ENCODE results near the gene INS. TPM values are rescaled to one million over a fixed set of nuclear protein-coding genes. Genes with fewer than 3 reads are reported as not detected.
"Not testable (repeated sequence)": the region's sequence is repeated elsewhere in the genome, so short reads cannot be mapped to it uniquely, and the experiment has no call there.

Gene INS
- total and polyA plus RNA-seq, 2 donors, result 0.30 TPM; not detected in 1

DNA sequence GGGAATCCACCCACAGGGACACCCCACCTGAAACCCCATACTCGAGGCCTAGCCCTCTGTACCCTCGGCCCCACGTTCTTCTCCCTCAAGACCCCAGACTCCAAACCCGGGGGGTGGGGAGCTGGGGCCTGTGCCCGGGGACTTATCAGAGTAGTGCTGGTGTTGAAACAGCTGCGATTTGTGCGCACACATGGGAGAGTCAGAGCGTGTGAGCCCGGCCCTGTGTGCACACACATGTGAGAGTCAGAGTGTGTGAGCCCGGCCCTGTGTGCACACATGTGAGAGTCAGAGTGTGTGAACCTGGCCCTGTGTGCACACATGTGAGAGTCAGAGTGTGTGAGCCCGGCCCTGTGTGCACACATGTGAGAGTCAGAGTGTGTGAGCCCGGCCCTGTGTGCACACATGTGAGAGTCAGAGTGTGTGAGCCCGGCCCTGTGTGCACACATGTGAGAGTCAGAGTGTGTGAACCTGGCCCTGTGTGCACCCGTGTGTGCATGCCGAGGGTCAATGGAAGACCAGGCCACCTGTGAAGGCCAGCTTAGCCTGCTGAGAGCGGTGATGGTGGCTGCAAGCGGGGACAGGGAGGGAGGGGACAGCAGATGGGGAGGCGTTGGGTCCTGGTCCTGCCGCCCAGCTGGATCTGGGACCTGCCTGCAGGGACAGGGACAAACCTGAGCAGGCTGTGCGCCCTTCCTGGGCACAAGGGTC, 33.0 kb upstream of the INS start:
- not testable (repeated sequence) for H3K4me3 ChIP-seq (ENCODE audit: low read depth, low read length); H3K4me1 ChIP-seq (ENCODE audit: insufficient read depth); DNase-seq (ENCODE audit: extremely low spot score); H3K27ac ChIP-seq (ENCODE audit: low read depth); H3K36me3 ChIP-seq (ENCODE audit: insufficient read depth)
- 73% methylated on average over 18 of the region's 20 CpGs for WGBS

DNA sequence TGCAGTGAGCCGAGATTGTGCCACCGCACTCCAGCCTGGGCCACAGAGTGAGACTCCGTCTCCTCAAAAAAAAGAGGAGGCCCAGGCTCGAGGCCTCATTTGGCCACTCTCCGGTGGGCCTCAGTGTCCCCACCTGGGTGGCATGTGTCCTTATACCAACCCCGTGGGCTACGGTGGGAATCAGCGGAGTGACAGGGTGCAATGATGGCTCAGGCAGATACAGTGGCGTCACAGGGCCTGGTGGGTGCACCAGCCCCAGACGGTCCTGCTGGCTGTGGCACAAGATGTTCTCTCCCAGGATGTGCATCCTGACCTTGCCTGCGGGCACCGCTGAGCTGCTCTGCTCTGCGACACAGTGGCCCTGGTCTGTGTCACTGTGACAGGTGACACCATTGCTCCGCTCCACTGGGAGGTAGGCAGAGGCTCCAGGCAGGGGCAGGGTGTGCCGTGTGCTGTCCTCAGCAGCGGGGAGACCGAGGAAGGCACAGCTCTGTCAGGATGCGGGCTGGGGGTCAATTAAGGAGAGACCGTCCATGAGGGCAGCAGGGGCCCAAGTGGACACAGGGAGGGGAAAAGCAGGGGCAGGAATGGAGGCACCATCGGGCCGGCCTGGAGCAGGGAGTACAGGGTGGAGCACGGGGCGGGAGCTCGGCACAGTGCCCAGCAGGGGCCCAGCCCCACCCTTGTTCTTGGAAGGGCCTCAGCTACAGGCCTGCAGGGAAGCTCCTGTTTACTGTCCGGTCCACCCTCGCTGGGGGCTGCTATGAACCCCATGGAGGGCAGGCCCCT, 32.3 kb upstream of the INS start:
- 78% methylated on average over 26 of the region's 26 CpGs for WGBS
- no peaks in the 10 kb centered on the region for H3K36me3 ChIP-seq (ENCODE audit: insufficient read depth)
- H3K27ac ChIP-seq (ENCODE audit: low read depth), result no peak overlapping the region
- no peak for DNase-seq (ENCODE audit: extremely low spot score)
- no peak overlapping the region for H3K4me3 ChIP-seq (ENCODE audit: low read depth, low read length)
- H3K4me1 ChIP-seq (ENCODE audit: insufficient read depth), result no peaks in the 10 kb centered on the region

DNA sequence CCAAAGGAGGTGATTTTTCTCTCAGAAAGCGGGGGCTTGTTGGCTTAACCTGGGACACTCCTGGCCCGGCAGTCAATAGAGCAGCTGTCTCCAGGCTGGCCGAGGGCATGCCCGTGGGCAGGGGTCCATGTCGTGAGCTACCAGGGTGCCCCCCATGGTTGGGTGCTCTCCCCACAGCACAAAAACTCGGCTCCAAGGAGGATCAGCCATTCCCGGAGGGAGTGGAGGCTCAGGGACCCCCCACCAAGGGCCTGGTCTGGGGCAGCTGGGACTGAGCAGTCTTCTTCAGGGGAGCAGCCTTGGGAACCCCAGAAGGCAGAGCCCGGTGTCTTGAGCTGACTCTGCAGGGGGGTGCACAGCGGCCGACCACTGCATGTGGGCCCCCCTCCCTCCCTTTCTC, 31.4 kb upstream of the INS start:
- DNase-seq (ENCODE audit: extremely low spot score), result no peak
- 91% methylated on average over 10 of the region's 10 CpGs for WGBS
- Histone ChIP-seq H3K4me3 (ENCODE audit: low read depth, low read length) (no peak overlapping the region), H3K4me1 (ENCODE audit: insufficient read depth) (no peaks in the 10 kb centered on the region), H3K36me3 (ENCODE audit: insufficient read depth) (no peaks in the 10 kb centered on the region), H3K27ac (ENCODE audit: low read depth) (no peak overlapping the region)

DNA sequence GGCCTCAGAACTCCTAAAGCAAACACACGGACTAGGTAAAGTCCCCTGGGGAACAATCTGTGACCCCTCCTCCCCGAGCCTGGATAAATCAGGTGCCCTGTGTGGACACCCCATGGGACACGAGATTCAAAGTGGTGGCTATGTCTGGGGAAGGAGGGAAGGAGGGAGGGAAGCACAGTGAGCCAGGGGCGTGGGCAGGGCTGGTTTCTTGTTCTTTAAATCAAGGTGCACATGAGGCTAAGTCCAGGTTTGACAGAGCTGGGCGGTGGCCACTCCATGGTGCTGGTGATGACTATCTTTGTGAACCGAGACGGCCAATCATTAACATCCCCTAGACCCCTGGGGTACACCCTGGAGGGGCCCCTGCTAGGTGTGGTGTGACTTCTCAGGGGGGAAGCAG, 30.9 kb upstream of the INS start:
- no peak for DNase-seq (ENCODE audit: extremely low spot score)
- Histone ChIP-seq H3K36me3 (ENCODE audit: insufficient read depth) (no peaks in the 10 kb centered on the region), H3K27ac (ENCODE audit: low read depth) (no peak overlapping the region), H3K4me1 (ENCODE audit: insufficient read depth) (no peaks in the 10 kb centered on the region), H3K4me3 (ENCODE audit: low read depth, low read length) (no peak overlapping the region)
- 91% methylated on average over 7 of the region's 7 CpGs for WGBS

DNA sequence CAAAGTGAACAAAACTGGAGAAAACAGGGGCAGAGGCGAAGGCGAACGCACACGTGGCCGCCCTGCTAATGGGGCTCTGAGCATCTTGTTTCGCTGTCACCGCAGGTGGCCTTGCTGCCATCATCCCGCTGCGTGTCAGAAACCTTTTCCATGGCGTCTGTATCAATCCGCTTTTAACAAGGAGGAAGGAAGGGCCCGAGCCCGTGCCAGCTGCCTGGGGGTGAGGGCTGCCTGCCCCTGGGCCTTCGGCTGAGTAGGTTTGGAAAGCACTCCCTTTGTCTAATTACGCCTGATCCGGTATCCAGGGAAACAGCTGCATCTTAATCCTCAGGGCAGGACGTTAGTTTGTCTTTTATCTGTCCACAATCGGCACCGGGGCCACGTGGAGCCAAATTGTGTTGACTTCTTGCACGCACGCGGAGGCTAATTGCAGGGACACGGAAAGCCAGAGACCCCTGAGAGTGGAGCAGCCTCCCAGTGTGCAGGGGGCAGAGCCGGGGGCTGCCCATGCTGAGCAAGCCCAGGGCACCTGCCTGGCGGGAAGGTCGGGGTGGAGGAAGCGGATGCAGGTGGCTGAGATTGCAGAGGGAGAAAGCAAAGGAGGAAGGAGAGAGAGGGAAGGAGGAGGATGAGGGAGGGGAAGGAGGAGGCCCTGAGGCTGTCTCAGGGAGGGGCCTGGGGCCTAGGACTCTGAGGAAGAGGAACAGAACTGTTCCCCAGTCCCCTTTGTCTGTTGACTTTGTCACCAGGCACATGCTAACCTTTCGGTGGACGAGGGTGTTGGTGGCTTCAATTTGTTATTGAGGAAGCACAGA, 29.9 kb upstream of the INS start:
- no peak for DNase-seq (ENCODE audit: extremely low spot score)
- no peaks in the 10 kb centered on the region for H3K36me3 ChIP-seq (ENCODE audit: insufficient read depth)
- H3K27ac ChIP-seq (ENCODE audit: low read depth), result no peak overlapping the region
- WGBS, result 45% methylated on average over 30 of the region's 30 CpGs
- no peaks in the 10 kb centered on the region for H3K4me1 ChIP-seq (ENCODE audit: insufficient read depth)
- H3K4me3 ChIP-seq (ENCODE audit: low read depth, low read length), result no peak overlapping the region

DNA sequence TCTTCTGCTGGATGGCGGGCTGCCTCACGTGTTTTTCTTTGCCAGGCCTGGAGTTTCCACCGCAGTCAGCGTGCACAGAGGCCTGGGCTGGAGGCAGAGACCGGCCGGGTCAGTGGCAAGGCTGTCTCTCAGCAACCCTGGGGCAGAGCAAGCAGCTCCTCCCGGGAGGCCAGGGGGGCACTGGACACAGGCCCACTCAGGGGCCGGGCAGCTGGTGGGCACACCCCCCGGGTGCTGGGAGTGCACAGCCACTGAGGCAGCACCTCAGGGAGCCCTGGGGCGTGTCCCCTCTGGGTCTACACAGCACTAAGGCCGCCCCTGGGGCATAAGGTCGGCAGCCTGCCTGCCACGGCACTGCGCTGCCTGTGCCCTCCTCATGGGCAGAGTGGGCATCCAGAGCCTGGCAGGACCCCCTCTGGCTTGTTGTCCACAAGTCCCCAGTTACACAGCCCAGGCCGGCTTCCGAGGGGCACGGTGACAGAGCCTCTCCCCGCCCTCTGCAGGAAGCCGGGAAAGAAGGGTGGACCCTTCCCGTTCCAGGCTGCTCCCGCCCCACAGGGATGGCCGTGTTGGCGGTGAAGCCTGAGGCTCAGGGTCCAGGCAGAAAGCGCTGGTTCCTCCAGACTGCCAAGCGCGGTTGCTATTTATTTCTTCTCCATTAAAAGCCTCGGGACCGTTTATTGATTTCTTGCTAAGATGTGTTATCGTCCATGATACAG, 29.1 kb upstream of the INS start:
- WGBS, result 60% methylated on average over 29 of the region's 29 CpGs

DNA sequence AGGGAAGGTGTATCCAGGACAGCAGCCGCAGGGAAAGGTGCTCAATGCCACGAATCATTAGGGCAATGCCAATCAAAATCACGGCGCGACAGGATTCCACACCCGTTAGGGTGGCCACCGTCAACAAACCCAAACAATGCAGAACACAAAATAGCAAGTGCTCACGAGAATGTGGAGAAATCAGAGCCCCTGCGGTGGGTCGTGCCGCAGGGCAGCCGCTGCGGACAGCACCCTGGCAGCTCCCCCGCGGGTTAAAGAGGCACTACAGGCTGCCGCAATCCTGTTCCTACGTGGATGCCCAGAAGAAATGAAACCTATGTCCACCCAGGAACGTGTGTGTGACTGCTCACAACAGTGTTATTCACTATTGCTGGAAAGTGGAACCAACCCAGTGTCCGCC, 27.7 kb upstream of the INS start:
- Histone ChIP-seq H3K36me3 (ENCODE audit: insufficient read depth) (no peaks in the 10 kb centered on the region), H3K27ac (ENCODE audit: low read depth) (no peak overlapping the region), H3K4me3 (ENCODE audit: low read depth, low read length) (no peak overlapping the region), H3K4me1 (ENCODE audit: insufficient read depth) (no peaks in the 10 kb centered on the region)
- WGBS, result 89% methylated on average over 19 of the region's 19 CpGs
- DNase-seq (ENCODE audit: extremely low spot score), result no peak

More for the DNA sequence above, 29.1 kb upstream of the INS start:
- Histone ChIP-seq H3K27ac (ENCODE audit: low read depth) (no peak overlapping the region), H3K36me3 (ENCODE audit: insufficient read depth) (no peaks in the 10 kb centered on the region), H3K4me3 (ENCODE audit: low read depth, low read length) (no peak overlapping the region), H3K4me1 (ENCODE audit: insufficient read depth) (no peaks in the 10 kb centered on the region)
- no peak for DNase-seq (ENCODE audit: extremely low spot score)

DNA sequence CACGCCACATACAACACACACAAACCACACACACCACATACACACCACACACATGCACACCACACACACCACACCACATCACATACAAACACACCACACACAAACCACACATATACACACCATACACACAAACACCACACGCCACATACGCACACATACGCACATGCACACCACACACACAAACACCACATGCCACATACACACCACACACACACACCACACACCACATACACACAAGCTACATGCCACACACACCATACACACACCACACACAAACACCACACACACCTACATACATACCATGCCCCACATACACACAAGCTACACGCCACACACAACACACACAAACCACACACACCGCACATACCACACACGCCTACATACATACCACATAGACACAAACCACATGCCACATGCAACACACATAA, 26.3 kb upstream of the INS start:
- no peak for DNase-seq (ENCODE audit: extremely low spot score)
- Histone ChIP-seq H3K27ac (ENCODE audit: low read depth) (no peak overlapping the region), H3K36me3 (ENCODE audit: insufficient read depth) (no peaks in the 10 kb centered on the region), H3K4me3 (ENCODE audit: low read depth, low read length) (no peak overlapping the region), H3K4me1 (ENCODE audit: insufficient read depth) (no peaks in the 10 kb centered on the region)
- WGBS, result 95% methylated on average over 7 of the region's 7 CpGs

DNA sequence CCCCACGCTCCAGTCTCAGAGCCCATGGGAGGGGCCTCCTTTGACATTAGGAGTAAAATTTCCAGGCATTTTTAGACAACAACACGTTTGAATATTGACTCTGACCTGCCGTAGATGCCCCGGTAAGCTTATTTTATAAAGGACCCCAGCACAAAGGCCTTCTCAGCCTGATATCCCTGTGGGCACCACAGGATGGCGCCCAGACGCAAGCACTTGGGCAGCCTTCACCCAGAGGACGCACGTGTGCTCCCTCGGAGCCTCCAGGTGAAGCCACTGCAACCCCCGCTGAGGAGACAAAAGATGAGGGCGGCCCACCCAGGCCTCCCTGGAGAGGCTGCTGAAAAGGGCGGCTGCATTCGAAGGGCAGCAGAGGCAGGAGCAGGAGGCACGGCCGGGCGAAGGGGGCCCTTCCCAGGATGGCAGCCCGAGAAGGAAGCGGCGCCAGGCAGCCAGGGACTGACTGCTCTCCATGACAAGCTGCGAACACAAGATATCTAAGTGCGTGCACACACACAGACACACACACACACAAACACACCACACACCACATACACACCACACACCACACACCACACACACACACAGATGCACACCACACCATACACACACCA, 25.8 kb upstream of the INS start:
- DNase-seq (ENCODE audit: extremely low spot score), result no peak
- Histone ChIP-seq H3K4me1 (ENCODE audit: insufficient read depth) (no peaks in the 10 kb centered on the region), H3K27ac (ENCODE audit: low read depth) (no peak overlapping the region), H3K4me3 (ENCODE audit: low read depth, low read length) (no peak overlapping the region), H3K36me3 (ENCODE audit: insufficient read depth) (no peaks in the 10 kb centered on the region)
- 36% methylated on average over 21 of the region's 21 CpGs for WGBS

DNA sequence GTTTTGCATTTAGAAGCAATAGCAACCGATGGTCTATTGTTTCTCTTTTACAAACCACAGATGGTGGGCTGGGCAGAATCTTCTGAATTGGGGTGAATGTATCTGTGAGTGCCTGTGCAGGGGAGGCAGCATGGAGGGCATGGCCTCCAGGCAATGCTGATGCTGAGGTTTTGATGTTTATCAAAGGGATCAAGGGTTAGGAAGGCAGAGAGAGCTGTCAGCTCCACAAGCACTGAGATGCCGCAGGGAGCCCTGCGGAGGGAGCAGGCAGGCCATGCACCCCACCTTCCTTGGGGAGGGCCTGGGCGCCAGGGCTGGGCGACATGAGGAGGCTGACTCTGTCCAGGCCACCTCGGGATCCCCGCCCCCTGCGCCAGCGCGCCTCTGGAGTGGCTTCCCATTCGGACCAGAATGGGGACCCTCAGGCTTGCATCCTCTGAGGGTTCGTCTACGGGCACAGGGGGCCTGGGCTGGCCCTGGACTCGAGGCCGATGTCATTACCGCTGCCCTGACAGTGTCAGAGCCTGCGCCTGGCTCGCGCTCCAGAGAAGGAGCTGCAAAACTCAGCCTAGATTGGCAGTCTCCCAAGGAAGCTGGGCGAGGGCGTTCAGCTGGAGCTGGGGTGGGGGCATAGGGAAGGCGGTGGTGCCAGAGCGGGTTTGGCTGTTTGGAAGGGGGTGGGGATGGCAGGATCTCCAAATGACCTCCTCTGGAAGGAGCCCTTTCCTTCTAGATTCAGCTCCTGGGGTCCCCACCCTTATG, 24.5 kb upstream of the INS start:
- Histone ChIP-seq H3K4me1 (ENCODE audit: insufficient read depth) (no peaks in the 10 kb centered on the region), H3K27ac (ENCODE audit: low read depth) (no peak overlapping the region), H3K36me3 (ENCODE audit: insufficient read depth) (no peaks in the 10 kb centered on the region), H3K4me3 (ENCODE audit: low read depth, low read length) (no peak overlapping the region)
- WGBS, result 62% methylated on average over 23 of the region's 23 CpGs
- no peak for DNase-seq (ENCODE audit: extremely low spot score)

DNA sequence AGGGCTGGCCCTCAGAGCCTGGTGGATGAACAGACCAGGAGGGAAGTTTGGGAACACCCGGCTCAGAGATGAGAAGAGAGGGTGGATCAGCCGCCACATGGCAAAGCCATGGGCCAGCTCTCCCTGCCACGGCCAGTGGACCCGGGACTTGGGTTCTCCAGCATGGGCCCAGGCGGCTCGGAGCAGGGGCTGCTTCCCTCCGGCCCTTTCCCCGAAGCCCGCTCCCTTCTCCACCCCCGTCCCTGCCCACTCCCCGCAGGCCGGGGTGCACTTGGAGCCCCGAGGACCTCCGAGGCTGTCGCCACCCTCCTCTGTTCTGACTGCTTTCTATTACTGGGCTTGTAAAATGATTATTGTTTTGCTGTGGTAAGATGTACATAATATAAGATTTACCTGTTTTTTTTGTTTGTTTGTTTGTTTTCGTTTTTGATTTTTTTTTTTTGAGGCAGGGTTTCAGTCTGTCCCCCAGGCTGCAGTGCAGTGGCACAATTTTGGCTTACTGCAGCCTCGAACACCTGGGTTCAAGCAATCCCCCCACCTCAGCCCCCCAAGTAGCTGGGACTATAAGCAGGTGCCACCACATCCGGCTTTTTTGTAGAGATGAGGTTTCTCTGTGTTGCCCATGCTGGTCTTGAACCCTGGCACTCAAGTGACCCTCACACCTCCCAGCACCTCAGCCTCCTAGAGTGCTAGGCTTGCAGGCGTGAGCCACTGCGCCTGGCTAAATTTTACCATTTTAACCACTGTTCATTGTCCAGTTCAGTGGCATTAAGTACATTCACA, 21.9 kb upstream of the INS start:
- H3K4me3 ChIP-seq (ENCODE audit: low read depth, low read length), result no peak overlapping the region
- 78% methylated on average over 20 of the region's 20 CpGs for WGBS
- no peaks in the 10 kb centered on the region for H3K4me1 ChIP-seq (ENCODE audit: insufficient read depth)
- H3K27ac ChIP-seq (ENCODE audit: low read depth), result no peak overlapping the region
- no peak for DNase-seq (ENCODE audit: extremely low spot score)
- no peaks in the 10 kb centered on the region for H3K36me3 ChIP-seq (ENCODE audit: insufficient read depth)

DNA sequence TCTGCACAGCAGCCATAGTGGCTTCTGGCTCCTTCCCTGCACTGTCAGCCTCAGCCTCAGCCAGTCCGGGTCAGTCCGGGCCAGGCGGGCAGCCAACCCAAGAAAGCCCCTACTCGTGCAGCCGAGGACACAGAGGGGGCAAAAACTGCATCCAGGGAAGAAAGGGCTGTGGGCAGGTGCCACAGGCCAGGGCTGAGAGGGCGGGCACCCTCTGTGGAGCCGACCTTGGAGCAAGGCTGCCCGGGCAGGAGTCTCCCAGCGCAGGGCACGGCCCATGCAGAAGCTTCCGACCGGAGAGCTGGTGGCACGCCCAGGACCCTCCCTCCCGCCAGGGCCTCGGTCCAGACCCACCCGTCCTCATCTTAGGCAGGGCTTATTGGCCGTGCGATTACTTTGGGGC, 21.1 kb upstream of the INS start:
- H3K36me3 ChIP-seq (ENCODE audit: insufficient read depth), result no peaks in the 10 kb centered on the region
- no peak for DNase-seq (ENCODE audit: extremely low spot score)
- H3K4me1 ChIP-seq (ENCODE audit: insufficient read depth), result no peaks in the 10 kb centered on the region
- WGBS, result 72% methylated on average over 18 of the region's 18 CpGs
- no peak overlapping the region for H3K4me3 ChIP-seq (ENCODE audit: low read depth, low read length)
- no peak overlapping the region for H3K27ac ChIP-seq (ENCODE audit: low read depth)
